ENCODE data around the gene FCRL2. TPM values are rescaled to one million over a fixed set of nuclear protein-coding genes. Genes with fewer than 3 reads are reported as not detected.

The FCRL2 gene
- total RNA-seq, 1 donor from 2014 or later, result not detected

Other genes starting within 250 kb of the FCRL2 start
- not detected in 2 replicates for gene FCRL5, start 224.6 kb downstream of the FCRL2 start, total RNA-seq
- gene FCRL4, start 179.0 kb downstream of the FCRL2 start, total RNA-seq, result not detected in 2 replicates
- gene FCRL3, start 76.4 kb downstream of the FCRL2 start, total RNA-seq, result 0.05 and 0.09 TPM in 2 replicates
- not detected in 2 replicates for gene FCRL1, start 43.0 kb upstream of the FCRL2 start, total RNA-seq
- gene CD5L, start 64.7 kb upstream of the FCRL2 start, total RNA-seq, result not detected in 2 replicates
- 0.02 TPM in 1 of 2 replicates, not detected in the other for gene KIRREL1, start 216.5 kb upstream of the FCRL2 start, total RNA-seq

All from activated CD4-positive, alpha-beta T cell treated with anti-CD3 and anti-CD28 coated beads, Interleukin-2, amount 10 ng/mL, durations not matched to agents 24 days and 14 days (primary cell).